Retinal pigment epithelial cell (primary cell): ENCODE measurements around the gene KAZALD1.

ENCODE experiments used
- DNase-seq: peaks from one replicate; pipeline ENCODE4 v3.0.0-alpha.2; 2010; ENCODE audit warnings: low read depth
- H3K4me3 ChIP-seq: 2 replicates; pipeline ENCODE4 v1.5.1; 2011; ENCODE audit warnings: mild to moderate bottlenecking, low read length, control low read depth, moderate library complexity
- CTCF ChIP-seq: conservative IDR thresholded peaks from 2 replicates; pipeline ENCODE4 v1.5.1; 2011; ENCODE audit warnings: low read depth, low read length, control low read depth, inconsistent platforms

The KAZALD1 gene

GRCh38 chr10:101090597-101090996 lies 28.8 kb downstream of the KAZALD1 start:
- no peak overlapping the region for H3K4me3 ChIP-seq
- TF ChIP-seq CTCF: no peak
- DNase-seq: no peak

- no peak for TF ChIP-seq CTCF
- no peak overlapping the region for H3K4me3 ChIP-seq
- no peak for DNase-seq
Measured at GRCh38 chr10:101091546-101092290, 29.9 kb downstream of the KAZALD1 start.

GRCh38 chr10:101092881-101093354 lies 31.1 kb downstream of the KAZALD1 start:
- no peak for DNase-seq
- H3K4me3 ChIP-seq: no peak overlapping the region
- TF ChIP-seq CTCF: no peak

- DNase-seq: no peak
- TF ChIP-seq CTCF: no peak
- H3K4me3 ChIP-seq: no peak overlapping the region
Measured at GRCh38 chr10:101094121-101094879, 32.5 kb downstream of the KAZALD1 start.

GRCh38 chr10:101095004-101095403 lies 33.2 kb downstream of the KAZALD1 start:
- no peak for TF ChIP-seq CTCF
- DNase-seq: no peak
- no peak overlapping the region for H3K4me3 ChIP-seq

- peak; percentile 3 for DNase-seq
- TF ChIP-seq CTCF: peak; percentile 95
- H3K4me3 ChIP-seq: no peak overlapping the region
Measured at GRCh38 chr10:101095550-101096213, 33.9 kb downstream of the KAZALD1 start.
